Measurements from ENCODE around the gene ERC2.

ERC2 gene

GRCh38 chr3:55658270-55658669 is 810.0 kb downstream of the ERC2 start:
- Histone ChIP-seq H3K36me3 (no peaks in the 10 kb centered on the region), H3K4me3 (ENCODE audit: low read depth, low read length) (no peak overlapping the region), H3K27me3 (ENCODE audit: insufficient read depth, low read depth, severe bottlenecking) (no peaks in the 10 kb centered on the region), H3K27ac (no peak overlapping the region), H3K9me3 (ENCODE audit: severe bottlenecking) (no peaks in the 10 kb centered on the region)
- DNase-seq: no peak
- no peak for TF ChIP-seq CTCF (IDR thresholded peaks at IDR 0.05; ENCODE audit: low read depth, low read length)

DNA sequence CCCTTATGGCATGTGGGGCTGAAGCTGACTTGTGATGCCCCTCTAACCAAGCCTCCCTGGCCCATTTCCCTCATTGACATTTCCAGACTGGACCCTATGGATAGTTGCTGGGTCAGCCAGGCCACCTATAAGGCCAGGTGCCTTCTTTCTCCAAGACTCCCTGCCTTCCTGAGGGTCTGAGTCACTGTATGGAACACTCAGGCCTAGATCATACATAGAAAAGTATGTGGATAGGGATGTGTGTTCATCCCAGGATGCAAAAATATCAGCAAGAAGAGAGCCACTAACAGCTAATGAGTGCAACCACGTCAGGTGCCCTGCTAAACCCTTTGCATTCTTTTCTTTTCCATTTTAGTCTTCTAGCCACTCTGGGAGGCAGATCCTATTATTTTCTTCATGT is 812.7 kb downstream of the ERC2 start:
- no peaks in the 10 kb centered on the region for H3K9me3 ChIP-seq (ENCODE audit: severe bottlenecking)
- H3K4me3 ChIP-seq (ENCODE audit: low read depth, low read length): no peak overlapping the region
- TF ChIP-seq CTCF (IDR thresholded peaks at IDR 0.05; ENCODE audit: low read depth, low read length): no peak
- no peaks in the 10 kb centered on the region for H3K36me3 ChIP-seq
- H3K27me3 ChIP-seq (ENCODE audit: insufficient read depth, low read depth, severe bottlenecking): no peaks in the 10 kb centered on the region
- no peak for DNase-seq
- H3K27ac ChIP-seq: no peak overlapping the region

DNA sequence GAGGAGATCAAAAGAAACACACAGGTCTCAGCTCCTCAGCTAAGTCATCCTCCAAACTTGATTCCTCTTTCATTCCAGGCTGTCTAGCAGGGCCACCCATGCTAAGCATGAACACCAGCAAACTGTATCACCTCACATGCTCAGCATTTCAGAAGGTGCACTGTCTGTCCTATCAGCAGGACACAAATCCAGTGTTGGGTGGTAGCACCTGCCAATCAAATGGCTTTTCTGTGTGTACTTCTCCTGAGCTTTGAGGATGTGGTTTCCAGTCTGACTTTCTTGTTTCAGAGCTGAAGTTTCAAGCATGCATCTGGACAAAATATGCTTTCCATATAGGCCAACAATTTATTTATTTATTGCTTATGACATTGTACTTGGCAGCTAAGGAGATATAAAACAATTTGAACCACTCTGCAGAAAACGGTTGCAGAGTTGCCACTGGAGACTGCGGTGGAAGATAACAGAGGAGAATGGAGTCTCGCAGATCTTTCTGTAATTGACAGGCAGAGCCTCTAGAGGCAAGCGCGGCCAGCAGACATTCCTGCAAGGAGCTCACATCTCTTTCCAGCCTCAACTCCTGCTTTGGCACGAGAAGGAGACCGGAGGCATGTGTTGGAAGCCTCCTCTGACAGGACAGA is 814.0 kb downstream of the ERC2 start:
- Histone ChIP-seq H3K9me3 (ENCODE audit: severe bottlenecking) (no peaks in the 10 kb centered on the region), H3K27me3 (ENCODE audit: insufficient read depth, low read depth, severe bottlenecking) (no peaks in the 10 kb centered on the region), H3K27ac (no peak overlapping the region), H3K4me3 (ENCODE audit: low read depth, low read length) (no peak overlapping the region), H3K36me3 (no peaks in the 10 kb centered on the region)
- DNase-seq: no peak
- no peak for TF ChIP-seq CTCF (IDR thresholded peaks at IDR 0.05; ENCODE audit: low read depth, low read length)

GRCh38 chr3:55651011-55651410 is 817.3 kb downstream of the ERC2 start:
- no peaks in the 10 kb centered on the region for H3K36me3 ChIP-seq
- no peaks in the 10 kb centered on the region for H3K27me3 ChIP-seq (ENCODE audit: insufficient read depth, low read depth, severe bottlenecking)
- peak; percentile 16 for DNase-seq
- H3K27ac ChIP-seq: no peak overlapping the region
- H3K9me3 ChIP-seq (ENCODE audit: severe bottlenecking): no peaks in the 10 kb centered on the region
- TF ChIP-seq CTCF (IDR thresholded peaks at IDR 0.05; ENCODE audit: low read depth, low read length): no peak
- H3K4me3 ChIP-seq (ENCODE audit: low read depth, low read length): no peak overlapping the region

DNA sequence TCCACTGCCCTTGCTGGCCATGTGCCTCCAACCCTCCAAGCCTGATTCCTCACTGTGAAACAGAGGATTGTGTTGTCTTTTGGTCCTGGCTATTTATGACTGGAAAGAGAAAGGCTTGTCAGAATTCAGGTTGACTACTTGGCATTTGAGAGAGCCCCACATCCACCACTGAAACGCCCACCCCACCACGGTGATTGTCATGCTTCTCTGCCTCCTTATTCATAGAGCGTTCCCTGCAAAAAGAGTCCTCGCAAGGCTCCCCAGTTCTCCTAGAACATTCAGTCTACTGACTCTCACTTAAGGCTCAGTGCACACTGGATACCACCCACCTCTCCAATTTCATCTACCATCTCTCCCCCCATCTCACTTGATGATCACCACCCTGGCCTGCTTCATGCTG is 818.3 kb downstream of the ERC2 start:
- Histone ChIP-seq H3K27me3 (ENCODE audit: insufficient read depth, low read depth, severe bottlenecking) (no peaks in the 10 kb centered on the region), H3K9me3 (ENCODE audit: severe bottlenecking) (no peaks in the 10 kb centered on the region), H3K36me3 (no peaks in the 10 kb centered on the region), H3K27ac (no peak overlapping the region), H3K4me3 (ENCODE audit: low read depth, low read length) (no peak overlapping the region)
- no peak for TF ChIP-seq CTCF (IDR thresholded peaks at IDR 0.05; ENCODE audit: low read depth, low read length)
- no peak for DNase-seq

DNA sequence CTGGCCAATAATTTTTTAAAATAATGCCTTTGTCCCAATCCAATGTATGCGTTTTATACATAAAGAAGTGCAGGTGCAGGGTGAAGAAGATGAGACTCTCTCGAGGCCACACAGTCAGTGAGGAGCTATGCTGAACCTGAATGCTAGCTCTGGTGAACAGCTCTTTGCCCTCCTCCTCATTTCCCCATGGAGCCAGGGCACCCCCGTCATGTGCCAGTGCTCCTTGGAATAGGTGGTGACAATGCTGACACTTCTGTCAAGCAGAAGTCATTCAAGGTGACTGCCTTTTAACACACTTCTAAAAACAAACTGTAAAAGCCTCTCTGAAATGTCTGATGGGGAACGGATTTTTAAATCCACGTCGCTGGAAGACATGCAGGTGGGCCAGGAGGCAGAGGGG is 818.7 kb downstream of the ERC2 start:
- Histone ChIP-seq H3K27ac (no peak overlapping the region), H3K36me3 (no peaks in the 10 kb centered on the region), H3K27me3 (ENCODE audit: insufficient read depth, low read depth, severe bottlenecking) (no peaks in the 10 kb centered on the region), H3K9me3 (ENCODE audit: severe bottlenecking) (no peaks in the 10 kb centered on the region), H3K4me3 (ENCODE audit: low read depth, low read length) (no peak overlapping the region)
- no peak for DNase-seq
- no peak for TF ChIP-seq CTCF (IDR thresholded peaks at IDR 0.05; ENCODE audit: low read depth, low read length)

Data from WERI-Rb-1 (cell line).